LHCN-M2 (cell line): Measurements from ENCODE around the gene CTF1. TPM values are rescaled to one million over a fixed set of nuclear protein-coding genes. Genes with fewer than 3 reads are reported as not detected.
A peak's percentile ranks its signal among the peaks of the same experiment; 100 is the strongest.

Experiments
- DNase-seq: peaks from one replicate; pipeline ENCODE4 v3.0.0-alpha.2; 2012; ENCODE audit warnings: low read depth
- total RNA-seq: library from RNA; depleted of rRNA; stranded (reverse); fragments of >200 nt; gene quantifications from 2 replicates; pipeline ENCODE4 v1.2.3, GENCODE V29; 2014

Gene CTF1
- total RNA-seq, 1 experiment from 2014 or later = 4.1 TPM

GRCh38 chr16:30907064-30907463 is 10.7 kb downstream of the CTF1 start:
- DNase-seq = no peak

GRCh38 chr16:30910427-30911029 is 14.1 kb downstream of the CTF1 start:
- DNase-seq = no peak

- no peak for DNase-seq
Measured at GRCh38 chr16:30912794-30913412, 16.5 kb downstream of the CTF1 start.

GRCh38 chr16:30914830-30915229 is 18.4 kb downstream of the CTF1 start:
- no peak for DNase-seq

- DNase-seq = no peak
Measured at GRCh38 chr16:30918614-30919013, 22.2 kb downstream of the CTF1 start.

GRCh38 chr16:30920891-30921290 is 24.5 kb downstream of the CTF1 start:
- no peak for DNase-seq

- no peak for DNase-seq
Measured at GRCh38 chr16:30921459-30921747, 25.0 kb downstream of the CTF1 start.

- DNase-seq = peak; percentile 84
Measured at GRCh38 chr16:30921748-30922419, 25.5 kb downstream of the CTF1 start.

GRCh38 chr16:30922420-30922959 is 26.1 kb downstream of the CTF1 start:
- DNase-seq = peak; percentile 99

GRCh38 chr16:30922960-30923535 is 26.6 kb downstream of the CTF1 start:
- DNase-seq = peak; percentile 100

- DNase-seq = no peak
Measured at GRCh38 chr16:30923554-30924075, 27.2 kb downstream of the CTF1 start, which contains the start of gene FBXL19. TSS of gene FBXL19 (plus strand) at chr16:30923572. CDS start at chr16:30925755, 2,183 bp downstream.

GRCh38 chr16:30924076-30924912 is 27.9 kb downstream of the CTF1 start:
- DNase-seq = no peak

GRCh38 chr16:30924913-30925631 is 28.7 kb downstream of the CTF1 start:
- DNase-seq = no peak

GRCh38 chr16:30925632-30925987 is 29.2 kb downstream of the CTF1 start:
- DNase-seq = no peak

- no peak for DNase-seq
Measured at GRCh38 chr16:30925995-30926811, 29.8 kb downstream of the CTF1 start.

GRCh38 chr16:30926937-30927788 is 30.7 kb downstream of the CTF1 start:
- no peak for DNase-seq

GRCh38 chr16:30927789-30928378 is 31.5 kb downstream of the CTF1 start:
- DNase-seq = peak; percentile 57

- DNase-seq = no peak
Measured at GRCh38 chr16:30928390-30928789, 32.0 kb downstream of the CTF1 start.
